ENCODE results near the gene CEP85.
"Not testable (repeated sequence)": the region's sequence is repeated elsewhere in the genome, so short reads cannot be mapped to it uniquely, and the experiment has no call there.

The CEP85 gene

GRCh38 chr1:26305667-26306289 is 71.8 kb downstream of the CEP85 start:
- no peaks in the 10 kb centered on the region for H3K27me3 Mint-ChIP-seq
- ATAC-seq: peak; percentile 0
- DNase-seq: no peak
- H3K4me3 Mint-ChIP-seq: peak overlapping the region; percentile 98 to 99
- peaks cover 48% of the 10 kb centered on the region for H3K4me1 Mint-ChIP-seq
- H3K9me3 Mint-ChIP-seq: no peaks in the 10 kb centered on the region
- peak overlapping the region; percentile 75 to 96 for H3K27ac Mint-ChIP-seq

GRCh38 chr1:26306290-26307229 is 72.6 kb downstream of the CEP85 start, which contains the start of gene UBXN11:
TSS of gene UBXN11 (minus strand) at chr1:26306636. CDS start at chr1:26302883, 3,753 bp downstream.
- peak within 1 kb of the TSS; percentile 93 to 96 for H3K27ac Mint-ChIP-seq
- no peaks in the 10 kb centered on the region for H3K9me3 Mint-ChIP-seq
- H3K27me3 Mint-ChIP-seq: no peaks in the 10 kb centered on the region
- DNase-seq (peak; percentile 86 to 94), ATAC-seq (peak; percentile 98)
- peaks cover 45% of the 10 kb centered on the region for H3K4me1 Mint-ChIP-seq
- H3K4me3 Mint-ChIP-seq: peak within 1 kb of the TSS; percentile 98 to 99

DNA sequence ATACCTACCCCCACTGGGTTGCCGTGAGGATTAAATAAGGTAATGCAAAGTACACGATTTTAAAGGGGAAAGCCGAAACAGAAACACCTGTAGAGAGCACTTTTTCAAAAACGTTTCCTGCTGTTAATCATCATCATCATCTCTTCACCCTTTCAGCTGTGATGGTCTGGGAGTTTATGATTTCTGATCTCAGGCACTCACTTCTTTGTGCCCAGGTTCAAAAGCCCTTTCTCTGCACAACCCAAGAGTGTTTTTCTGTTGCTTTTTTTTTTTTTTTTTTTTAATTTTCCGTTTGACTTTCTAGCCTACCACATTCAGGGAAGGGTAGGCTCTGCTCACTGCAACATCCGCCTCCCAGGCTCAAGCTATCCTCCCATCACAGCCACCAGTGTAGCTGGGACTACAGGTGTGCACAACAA is 73.4 kb downstream of the CEP85 start:
- Mint-ChIP-seq H3K4me3 (peak overlapping the region; percentile 83 to 98), H3K9me3 (no peaks in the 10 kb centered on the region), H3K4me1 (peaks cover 45% of the 10 kb centered on the region), H3K27me3 (no peaks in the 10 kb centered on the region), H3K27ac (peak overlapping the region; percentile 93 to 95)
- peak in 1 of 2 donors; percentile 34 for DNase-seq
- ATAC-seq: peak; percentile 20

- not testable (repeated sequence) for H3K27me3 Mint-ChIP-seq, H3K9me3 Mint-ChIP-seq
- H3K27ac Mint-ChIP-seq: peak overlapping the region; percentile 93 to 95
- ATAC-seq (peak; percentile 57), DNase-seq (peak in 1 of 2 donors; percentile 59)
- H3K4me1 Mint-ChIP-seq: peaks cover 45% of the 10 kb centered on the region
- peak overlapping the region; percentile 83 to 98 for H3K4me3 Mint-ChIP-seq
These were observed 74.2 kb downstream of the CEP85 start for GRCh38 chr1:26307966-26308899.

DNA sequence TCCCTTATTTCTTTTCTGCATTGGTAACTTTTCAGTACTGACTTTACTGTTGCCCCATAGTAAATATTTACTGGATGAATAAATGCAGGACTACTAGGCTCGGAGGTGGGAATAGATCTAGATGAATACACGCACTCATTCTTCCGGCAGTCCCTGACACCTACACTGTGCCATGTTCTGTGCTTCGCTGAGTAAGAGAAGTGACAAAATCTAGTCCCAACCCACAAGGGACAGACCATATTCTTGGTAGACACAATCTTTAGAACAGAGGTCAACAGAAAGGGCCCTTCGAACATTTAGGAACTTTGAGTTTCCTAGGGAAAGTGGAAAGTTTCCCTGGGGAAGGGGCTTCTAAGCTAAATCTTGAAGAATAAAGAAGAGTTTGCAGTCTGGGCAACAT is 80.5 kb downstream of the CEP85 start:
- no peak overlapping the region for H3K27ac Mint-ChIP-seq
- DNase-seq: no peak

GRCh38 chr1:26315874-26316850 is 82.2 kb downstream of the CEP85 start:
- no peaks in the 10 kb centered on the region for H3K9me3 Mint-ChIP-seq
- peaks cover 60% of the 10 kb centered on the region for H3K4me1 Mint-ChIP-seq
- no peak for DNase-seq
- no peaks in the 10 kb centered on the region for H3K27me3 Mint-ChIP-seq
- peak overlapping the region in 1 of 2 donors; percentile 4 for H3K27ac Mint-ChIP-seq
- no peak for ATAC-seq
- peak overlapping the region; percentile 48 to 77 for H3K4me3 Mint-ChIP-seq

More for the DNA sequence above, 80.5 kb downstream of the CEP85 start:
- Mint-ChIP-seq H3K4me3 (no peak overlapping the region), H3K9me3 (no peaks in the 10 kb centered on the region), H3K27me3 (no peaks in the 10 kb centered on the region), H3K4me1 (peaks cover 43% of the 10 kb centered on the region)
- no peak for ATAC-seq

- DNase-seq (no peak), ATAC-seq (no peak)
- H3K4me1 Mint-ChIP-seq: peaks cover 70% of the 10 kb centered on the region
- peak overlapping the region; percentile 84 to 98 for H3K4me3 Mint-ChIP-seq
- H3K27me3 Mint-ChIP-seq: no peaks in the 10 kb centered on the region
- no peaks in the 10 kb centered on the region for H3K9me3 Mint-ChIP-seq
- peak overlapping the region; percentile 93 to 96 for H3K27ac Mint-ChIP-seq
These were observed 83.1 kb downstream of the CEP85 start for GRCh38 chr1:26317146-26317545.

DNA sequence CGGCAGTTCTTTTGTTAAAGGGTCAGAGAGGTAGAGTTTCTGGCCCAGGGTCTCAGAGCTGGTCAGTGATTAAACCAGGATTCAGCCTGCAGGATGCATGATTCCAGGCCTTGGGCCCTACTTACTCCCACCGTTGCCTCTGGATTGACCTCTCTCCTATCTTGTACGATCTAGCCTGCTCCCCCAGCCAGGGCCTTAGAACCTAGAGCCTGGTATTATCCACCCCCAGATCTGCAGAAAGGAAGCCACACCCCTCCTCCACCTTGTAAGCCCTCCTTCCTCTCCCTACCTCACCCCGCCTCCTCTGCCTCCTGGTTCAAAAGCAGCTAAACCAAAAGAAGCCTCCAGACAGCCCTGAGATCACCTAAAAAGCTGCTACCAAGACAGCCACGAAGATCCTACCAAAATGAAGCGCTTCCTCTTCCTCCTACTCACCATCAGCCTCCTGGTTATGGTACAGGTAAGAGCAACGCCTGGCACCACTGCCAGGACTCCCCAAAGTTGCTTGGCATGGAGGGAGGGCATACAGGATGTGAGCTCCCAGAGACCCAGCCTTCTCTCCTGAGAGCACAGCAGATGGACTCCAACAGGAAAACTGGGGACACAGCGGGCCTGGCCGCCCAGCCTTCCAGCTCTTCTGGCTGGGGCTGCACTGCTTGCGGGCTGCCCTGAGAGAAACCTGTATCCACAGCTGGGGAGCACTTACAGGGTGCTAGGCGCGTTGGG is 83.8 kb downstream of the CEP85 start, which contains the start of gene CD52:
Gene CD52, plus strand, starts transcription at position 347 of the 726 bp plus-strand sequence. Its CDS starts 60 bp downstream, at position 407.
- peak; percentile 72 to 77 for DNase-seq
- Mint-ChIP-seq H3K4me3 (peak within 1 kb of the TSS; percentile 84 to 98), H3K27me3 (no peaks in the 10 kb centered on the region), H3K27ac (peak within 1 kb of the TSS; percentile 93 to 96), H3K4me1 (peaks cover 76% of the 10 kb centered on the region), H3K9me3 (no peaks in the 10 kb centered on the region)
- ATAC-seq: peak; percentile 72

DNA sequence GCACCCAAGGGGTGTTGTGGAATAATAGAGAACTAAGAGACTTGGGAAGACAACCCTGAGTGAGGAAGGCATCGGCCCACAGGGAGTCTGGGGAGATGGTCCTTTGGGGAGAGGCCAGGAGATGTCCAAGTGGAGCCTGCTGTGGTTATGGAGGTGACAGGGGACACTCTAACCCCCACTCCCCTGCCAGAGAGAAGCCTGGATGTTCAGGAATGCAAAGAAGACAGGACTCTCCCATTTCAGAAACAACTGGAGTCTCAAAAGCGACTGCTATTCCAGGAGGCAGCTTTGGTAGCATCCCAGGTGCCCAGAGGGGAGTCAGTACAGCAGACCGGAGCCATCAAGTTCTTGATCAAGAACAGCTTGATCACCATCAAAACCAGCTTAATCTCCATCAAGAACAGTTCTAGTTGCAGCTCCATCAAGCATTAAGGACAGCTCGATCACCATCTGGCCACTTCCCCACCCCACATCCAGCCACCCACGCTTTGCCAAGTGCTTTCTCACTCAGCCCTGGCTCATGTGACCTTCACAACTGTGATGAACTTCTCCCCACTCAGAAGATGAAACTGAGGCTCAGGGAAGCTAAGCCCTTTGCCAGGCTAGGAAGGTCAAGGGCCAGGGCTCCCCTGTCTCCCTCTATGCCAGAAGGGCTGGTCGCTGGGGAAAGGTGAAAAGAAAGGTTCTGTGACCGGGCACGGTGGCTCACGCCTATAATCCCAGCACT is 84.5 kb downstream of the CEP85 start:
- Mint-ChIP-seq H3K27me3 (no peaks in the 10 kb centered on the region), H3K27ac (peak overlapping the region; percentile 93 to 96), H3K4me1 (peaks cover 82% of the 10 kb centered on the region), H3K4me3 (peak overlapping the region; percentile 84 to 98), H3K9me3 (no peaks in the 10 kb centered on the region)
- DNase-seq (peak; percentile 51 to 72), ATAC-seq (peak; percentile 46)

DNA sequence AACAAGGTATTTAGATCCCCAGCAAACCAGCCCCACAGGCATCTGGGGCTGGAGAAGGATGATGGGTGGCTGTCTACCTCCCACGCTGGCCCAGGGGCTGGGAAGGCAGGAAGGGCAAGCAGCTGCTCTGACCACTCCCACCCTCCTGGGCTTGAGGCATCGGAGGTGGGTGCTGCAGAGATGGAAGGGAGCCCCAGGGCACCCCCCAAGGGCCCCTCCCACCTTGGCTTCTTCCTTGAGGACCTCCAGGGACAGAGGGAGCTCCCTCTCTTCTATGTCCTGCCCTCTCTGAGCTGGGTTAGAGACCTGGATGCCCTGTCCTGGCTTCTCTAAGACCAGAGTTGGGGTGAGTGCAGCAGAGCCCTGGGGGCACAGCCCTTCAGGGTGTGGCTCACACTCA is 86.9 kb downstream of the CEP85 start:
- Mint-ChIP-seq H3K9me3 (no peaks in the 10 kb centered on the region), H3K4me1 (peaks cover 63% of the 10 kb centered on the region), H3K27ac (no peak overlapping the region), H3K27me3 (no peaks in the 10 kb centered on the region), H3K4me3 (peak overlapping the region; percentile 84 to 98)
- ATAC-seq (peak; percentile 9), DNase-seq (no peak)

DNA sequence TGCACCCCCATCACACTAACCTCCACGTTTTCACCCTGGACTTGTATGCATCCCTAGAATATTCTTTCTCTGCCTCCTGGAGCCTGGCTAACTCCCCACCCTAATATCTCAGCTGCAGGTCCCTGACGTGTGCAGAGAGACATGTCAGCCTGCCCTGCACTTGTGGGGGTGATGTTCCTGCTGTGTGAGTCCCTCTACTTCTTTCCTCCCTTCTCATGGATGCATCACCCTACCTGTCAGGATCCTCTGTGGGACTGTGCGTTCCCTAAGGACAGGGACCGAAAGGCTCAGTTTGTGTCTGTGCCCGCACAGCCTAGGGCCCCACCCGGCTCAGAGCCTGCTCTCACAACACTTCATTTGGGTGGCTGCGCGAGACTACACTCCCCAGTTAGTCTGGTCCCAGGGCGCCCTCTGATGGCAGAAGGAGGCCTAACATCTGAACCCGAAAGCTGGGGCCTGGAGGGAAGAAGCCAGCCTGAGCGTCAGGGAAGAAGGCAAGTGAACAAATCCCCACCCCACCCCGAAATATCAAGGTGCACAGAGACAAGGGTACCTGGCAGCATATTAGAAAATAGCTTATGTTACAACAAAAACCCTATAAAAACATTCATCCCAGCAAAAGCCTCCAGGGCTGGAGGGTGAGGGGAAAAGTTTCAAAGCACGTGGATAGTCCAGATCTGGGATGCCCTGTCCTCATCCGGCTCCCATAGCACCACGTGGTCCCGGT is 87.5 kb downstream of the CEP85 start:
- Mint-ChIP-seq H3K4me1 (peaks cover 57% of the 10 kb centered on the region), H3K4me3 (peak overlapping the region; percentile 77 to 80), H3K27ac (peak overlapping the region; percentile 59 to 89), H3K27me3 (no peaks in the 10 kb centered on the region), H3K9me3 (no peaks in the 10 kb centered on the region)
- DNase-seq (peak; percentile 92 to 94), ATAC-seq (peak; percentile 70)

DNA sequence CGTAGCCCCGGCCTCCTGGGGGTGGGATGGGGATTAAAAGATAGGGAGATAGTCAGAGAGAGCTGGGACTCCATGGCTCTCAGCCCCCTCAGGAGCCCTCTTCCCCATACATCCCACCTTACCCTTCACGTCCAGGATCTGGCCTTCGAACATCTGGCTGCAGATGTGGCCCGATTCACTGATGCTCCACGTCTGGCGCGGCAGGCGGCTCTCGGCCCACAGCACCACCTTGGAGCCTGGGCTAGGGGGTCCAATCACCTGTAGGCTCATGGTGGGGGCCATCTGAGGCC is 88.0 kb downstream of the CEP85 start:
- DNase-seq (no peak), ATAC-seq (no peak)
- no peak overlapping the region for H3K27ac Mint-ChIP-seq
- H3K27me3 Mint-ChIP-seq: no peaks in the 10 kb centered on the region
- H3K4me3 Mint-ChIP-seq: no peak overlapping the region
- peaks cover 52% of the 10 kb centered on the region for H3K4me1 Mint-ChIP-seq
- H3K9me3 Mint-ChIP-seq: no peaks in the 10 kb centered on the region

DNA sequence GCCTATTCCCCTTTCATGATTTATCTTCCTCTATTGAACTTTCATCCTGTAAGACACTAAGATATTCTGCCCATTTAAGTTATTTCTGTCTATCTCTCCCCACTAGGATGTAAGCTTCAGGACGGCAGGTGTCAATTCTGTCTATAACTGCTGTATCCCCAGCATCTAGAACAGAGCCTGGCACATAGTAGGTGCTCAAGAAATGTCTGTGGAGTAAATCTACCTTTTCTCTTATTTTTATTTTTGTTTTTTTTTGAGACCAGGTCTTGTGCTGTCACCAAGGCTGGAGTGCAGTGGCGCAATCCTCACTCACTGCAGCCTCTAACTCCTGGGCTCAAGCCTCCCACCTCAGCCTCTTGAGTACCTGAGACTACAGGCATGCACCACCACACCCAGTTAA is 89.4 kb downstream of the CEP85 start:
- Mint-ChIP-seq H3K27ac (no peak overlapping the region), H3K4me1 (peaks cover 45% of the 10 kb centered on the region), H3K4me3 (no peak overlapping the region), H3K27me3 (no peaks in the 10 kb centered on the region), H3K9me3 (no peaks in the 10 kb centered on the region)
- ATAC-seq (no peak), DNase-seq (no peak)

Data from stimulated activated naive CD8-positive, alpha-beta T cell treated with anti-CD3 and anti-CD28 coated beads, Interleukin-15, amount 100 ng/mL, for 72 hours (primary cell).